ENCODE measurements around the gene SSH2. TPM values are rescaled to one million over a fixed set of nuclear protein-coding genes. Genes with fewer than 3 reads are reported as not detected.

The SSH2 gene
- total and polyA plus RNA-seq, 2 experiments from 2014 or later, result 9.9 to 12.7 TPM

DNA sequence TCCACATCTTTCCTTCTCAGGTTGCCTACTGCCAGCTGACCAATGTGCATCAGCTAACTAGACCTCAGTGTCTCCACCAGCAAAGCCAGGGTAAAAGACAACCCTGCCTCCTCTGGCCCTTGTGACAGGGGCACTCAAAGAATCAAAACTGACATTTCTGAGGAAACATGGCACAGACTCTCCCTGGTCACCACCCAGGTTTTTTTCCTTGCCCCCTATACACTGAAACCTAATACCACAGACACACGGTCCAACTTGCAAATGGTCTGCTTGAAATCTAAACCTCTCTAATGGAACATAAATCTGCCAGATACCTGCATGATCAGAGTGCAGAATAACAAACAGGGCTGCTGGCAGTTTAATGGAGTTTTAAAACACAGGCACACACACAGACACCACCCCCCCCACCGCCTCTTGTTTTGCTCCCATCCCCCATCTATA is 287.8 kb downstream of the SSH2 start:
- Histone ChIP-seq H3K27me3 (no peaks in the 10 kb centered on the region), H2AFZ (no peak overlapping the region), H3K79me2 (no peaks in the 10 kb centered on the region), H3K9me2 (replicated peaks; ENCODE audit: insufficient read depth) (no peaks in the 10 kb centered on the region), H3K36me3 (replicated peaks; ENCODE audit: insufficient read depth, low read depth) (no peaks in the 10 kb centered on the region), H3K4me2 (no peak overlapping the region), H3K9me3 (ENCODE audit: low read depth) (no peaks in the 10 kb centered on the region), H4K20me1 (ENCODE audit: insufficient read depth, poor library complexity, severe bottlenecking) (no peaks in the 10 kb centered on the region), H3K4me3 (no peak overlapping the region), H3K27ac (no peak overlapping the region), H3K4me1 (ENCODE audit: insufficient read depth) (no peaks in the 10 kb centered on the region)
- WGBS (ENCODE audit: low lambda C conversion rate, missing lambda C conversion rate), result 43% methylated on average over 2 of the region's 2 CpGs
- no peak for TF ChIP-seq CTCF (IDR thresholded peaks at IDR 0.05; ENCODE audit: poor library complexity)
- peak; percentile 68 for TF ChIP-seq EZH2phosphoT487 (IDR thresholded peaks at IDR 0.05; ENCODE audit: low read depth, severe bottlenecking, unreplicated experiment)
- no peak for DNase-seq (ENCODE audit: low spot score)

GRCh38 chr17:29640981-29641642 is 288.9 kb downstream of the SSH2 start:
- Histone ChIP-seq H3K9me3 (ENCODE audit: low read depth) (no peaks in the 10 kb centered on the region), H3K4me1 (ENCODE audit: insufficient read depth) (no peaks in the 10 kb centered on the region), H3K36me3 (replicated peaks; ENCODE audit: insufficient read depth, low read depth) (no peaks in the 10 kb centered on the region), H4K20me1 (ENCODE audit: insufficient read depth, poor library complexity, severe bottlenecking) (no peaks in the 10 kb centered on the region), H3K4me3 (no peak overlapping the region), H3K4me2 (no peak overlapping the region), H3K79me2 (no peaks in the 10 kb centered on the region), H3K27me3 (no peaks in the 10 kb centered on the region), H3K9me2 (replicated peaks; ENCODE audit: insufficient read depth) (no peaks in the 10 kb centered on the region), H3K27ac (no peak overlapping the region), H2AFZ (no peak overlapping the region)
- TF ChIP-seq EZH2 (IDR thresholded peaks at IDR 0.05; ENCODE audit: borderline replicate concordance), result no peak
- no peak for TF ChIP-seq EZH2phosphoT487 (IDR thresholded peaks at IDR 0.05; ENCODE audit: low read depth, severe bottlenecking, unreplicated experiment)
- no peak for TF ChIP-seq CTCF (IDR thresholded peaks at IDR 0.05; ENCODE audit: poor library complexity)
- DNase-seq (ENCODE audit: low spot score), result no peak
- WGBS (ENCODE audit: low lambda C conversion rate, missing lambda C conversion rate), result 82% methylated on average over 7 of the region's 7 CpGs

DNA sequence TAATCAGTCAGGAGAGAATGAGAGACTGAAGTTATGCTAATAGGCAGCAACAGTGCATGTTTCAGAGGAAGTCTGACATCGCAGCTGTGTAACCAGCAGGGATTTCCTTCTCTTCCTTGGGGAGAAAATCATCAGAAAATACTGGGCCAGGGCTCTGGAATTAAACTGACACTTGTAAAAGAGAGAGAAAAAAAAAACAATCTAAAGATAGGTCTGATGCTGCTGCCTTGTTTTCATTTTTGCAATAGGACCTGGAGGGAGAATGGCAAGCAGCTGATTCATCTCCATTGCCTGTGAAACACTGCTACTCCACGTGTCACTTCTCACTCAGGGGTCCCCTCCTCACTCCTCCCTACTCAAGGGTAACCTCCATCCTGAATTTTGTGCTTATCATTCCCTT is 289.6 kb downstream of the SSH2 start:
- Histone ChIP-seq H3K27ac (no peak overlapping the region), H3K4me1 (ENCODE audit: insufficient read depth) (no peaks in the 10 kb centered on the region)

More for the DNA sequence above, 289.6 kb downstream of the SSH2 start:
- Histone ChIP-seq H3K27me3 (no peaks in the 10 kb centered on the region), H3K79me2 (no peaks in the 10 kb centered on the region), H3K36me3 (replicated peaks; ENCODE audit: insufficient read depth, low read depth) (no peaks in the 10 kb centered on the region), H2AFZ (no peak overlapping the region), H3K9me3 (ENCODE audit: low read depth) (no peaks in the 10 kb centered on the region), H3K9me2 (replicated peaks; ENCODE audit: insufficient read depth) (no peaks in the 10 kb centered on the region), H3K4me2 (no peak overlapping the region), H4K20me1 (ENCODE audit: insufficient read depth, poor library complexity, severe bottlenecking) (no peaks in the 10 kb centered on the region), H3K4me3 (no peak overlapping the region)
- TF ChIP-seq EZH2phosphoT487 (IDR thresholded peaks at IDR 0.05; ENCODE audit: low read depth, severe bottlenecking, unreplicated experiment) (no peak), EZH2 (IDR thresholded peaks at IDR 0.05; ENCODE audit: borderline replicate concordance) (no peak), CTCF (IDR thresholded peaks at IDR 0.05; ENCODE audit: poor library complexity) (no peak)
- no peak for DNase-seq (ENCODE audit: low spot score)
- WGBS (ENCODE audit: low lambda C conversion rate, missing lambda C conversion rate), result 60% methylated on average over 2 of the region's 2 CpGs
